A549 (cell line): ENCODE results near the gene SLC39A11. TPM values are rescaled to one million over a fixed set of nuclear protein-coding genes. Genes with fewer than 3 reads are reported as not detected.

Source experiments
- ATAC-seq, 2 experiments: fragments of 200-7000 bp in 1 of 2; fragments of >200 bp in 1 of 2; cut with Nextera tagmentation in 1 of 2; cut with Tn5 transposase in 1 of 2; 3 replicates each; pipeline versions ENCODE4 v1.8.0 to v1.9.1; 2018 to 2020; ENCODE audit warnings: mild to moderate bottlenecking in 1 of 2, moderate library complexity in 1 of 2
- CTCF ChIA-PET: fragments of 300-600 bp; sonication (Branson Sonifier 250); formaldehyde crosslinking; extraction: SDS; loops from one replicate; lab custom pipeline; 2021; ENCODE audit warnings: antibody characterized with exemption, inconsistent platforms; lab: Yijun Ruan, JAX
- POLR2A ChIA-PET: fragments of 350-600 bp; formaldehyde crosslinking; extraction: SDS; loops from one replicate; lab custom pipeline; 2021; ENCODE audit warnings: antibody characterized with exemption, inconsistent platforms; lab: Yijun Ruan, JAX
- DNase-seq, 2 experiments: peaks; one replicate each; pipeline versions ENCODE4 v3.0.0 to v3.0.0-alpha.2; 2011 to 2016; ENCODE audit warnings: low read depth in 1 of 2, low spot score in 1 of 2
- FAIRE-seq: peaks from 2 replicates; lab custom pipeline; 2011; peaks lifted over from hg19 to GRCh38; lab: Jason Lieb, UNC
- H3K27ac ChIP-seq, 2 experiments: fragments of >200 bp; sonication (Bioruptor Twin); formaldehyde crosslinking; 3 replicates each; pipeline ENCODE4 v1.5.1; 2016 to 2017
- H3K4me1 ChIP-seq: fragments of >200 bp; sonication (Bioruptor Twin); formaldehyde crosslinking; 3 replicates; pipeline ENCODE4 v1.6.1; 2016
- H3K4me2 ChIP-seq: fragments of >200 bp; sonication (Bioruptor Twin); formaldehyde crosslinking; 3 replicates; pipeline ENCODE4 v1.6.1; 2016
- H3K4me3 ChIP-seq: fragments of >200 bp; sonication (Bioruptor Twin); formaldehyde crosslinking; 3 replicates; pipeline ENCODE4 v1.5.1; 2016
- H3K9me3 ChIP-seq: fragments of >200 bp; sonication (Bioruptor Twin); formaldehyde crosslinking; 3 replicates; pipeline ENCODE4 v1.6.1; 2016
- BCL3 ChIP-seq: fragments of >200 bp; sonication (Bioruptor Twin); formaldehyde crosslinking; IDR thresholded peaks from 3 replicates; pipeline ENCODE4 v1.6.1; 2016
- CBX2 ChIP-seq: fragments of 200-600 bp; sonication (generic); IDR thresholded peaks from 2 replicates; pipeline ENCODE4 v1.6.1; 2016; ENCODE audit warnings: low read depth, mild to moderate bottlenecking, borderline replicate concordance
- CBX8 ChIP-seq: fragments of 200-600 bp; sonication (generic); IDR thresholded peaks from 2 replicates; pipeline ENCODE4 v1.6.1; 2016
- CEBPB ChIP-seq, 2 experiments: fragments of >200 bp in 1 of 2; sonication (Bioruptor Twin) in 1 of 2; formaldehyde crosslinking in 1 of 2; IDR thresholded peaks; 2 replicates each; pipeline ENCODE4 v1.6.1; 2012 to 2016
- EHF ChIP-seq: fragments of 250-450 bp; sonication (Bioruptor Pico); IDR thresholded peaks from 2 replicates; pipeline ENCODE4 v1.5.0; 2020; ENCODE audit warnings: mild to moderate bottlenecking
- EHMT2 ChIP-seq: fragments of 200-600 bp; sonication (generic); IDR thresholded peaks from 2 replicates; pipeline ENCODE4 v1.6.1; 2016; ENCODE audit warnings: antibody characterized with exemption, low read depth, mild to moderate bottlenecking, moderate library complexity
- FOSB ChIP-seq: fragments of 250-450 bp; sonication (Bioruptor Pico); IDR thresholded peaks from 2 replicates; pipeline ENCODE4 v1.5.0; 2020; ENCODE audit warnings: mild to moderate bottlenecking, moderate library complexity
- FOSL2 ChIP-seq, 2 experiments: fragments of 450-650 bp in 1 of 2; fragments of >200 bp in 1 of 2; sonication (Bioruptor Twin) in 1 of 2; formaldehyde crosslinking; IDR thresholded peaks; 2 replicates each; pipeline versions ENCODE4 v1.5.0 to v1.6.1; 2016 to 2020; ENCODE audit warnings: mild to moderate bottlenecking in 1 of 2, moderate library complexity in 1 of 2
- HDAC2 ChIP-seq: fragments of 200-600 bp; sonication (generic); IDR thresholded peaks from 2 replicates; pipeline ENCODE4 v1.6.1; 2016
- HEYL ChIP-seq: fragments of 250-450 bp; sonication (Bioruptor Pico); IDR thresholded peaks from 2 replicates; pipeline ENCODE4 v1.8.0; 2021; ENCODE audit warnings: mild to moderate bottlenecking, moderate library complexity
- HOXB5 ChIP-seq: fragments of 250-450 bp; sonication (Bioruptor Pico); IDR thresholded peaks from 2 replicates; pipeline ENCODE4 v1.5.0; 2020; ENCODE audit warnings: mild to moderate bottlenecking, moderate library complexity
- MAX ChIP-seq: IDR thresholded peaks from 2 replicates; pipeline ENCODE4 v1.6.1; 2012
- PHF8 ChIP-seq: fragments of 200-600 bp; sonication (generic); IDR thresholded peaks from 2 replicates; pipeline ENCODE4 v1.6.1; 2016; ENCODE audit warnings: low read depth, mild to moderate bottlenecking, antibody characterized with exemption, moderate library complexity, borderline replicate concordance
- POLR2AphosphoS2 ChIP-seq: conservative IDR thresholded peaks from 2 replicates; pipeline ENCODE4 v1.6.1; 2012; ENCODE audit warnings: low read length, improper control_type of control experiment, inconsistent platforms
- RARB ChIP-seq: fragments of 250-450 bp; sonication (Bioruptor Pico); IDR thresholded peaks from 2 replicates; pipeline ENCODE4 v1.8.0; 2021; ENCODE audit warnings: mild to moderate bottlenecking, moderate library complexity
- REST ChIP-seq: fragments of 200-600 bp; sonication (generic); IDR thresholded peaks from 2 replicates; pipeline ENCODE4 v1.6.1; 2016; ENCODE audit warnings: antibody characterized with exemption, mild to moderate bottlenecking, moderate library complexity
- RNF2 ChIP-seq: fragments of 200-600 bp; sonication (generic); IDR thresholded peaks from 2 replicates; pipeline ENCODE4 v1.6.1; 2016; ENCODE audit warnings: low read depth, mild to moderate bottlenecking, antibody characterized with exemption, moderate library complexity, borderline replicate concordance
- SMC3 ChIP-seq: fragments of >200 bp; sonication (Bioruptor Twin); formaldehyde crosslinking; IDR thresholded peaks from 3 replicates; pipeline ENCODE4 v1.6.1; 2018; ENCODE audit warnings: inconsistent platforms
- TFCP2L1 ChIP-seq: fragments of 250-450 bp; sonication (Bioruptor Pico); IDR thresholded peaks from 2 replicates; pipeline ENCODE4 v1.5.0; 2021; ENCODE audit warnings: mild to moderate bottlenecking
- ZNF302 ChIP-seq: fragments of 250-450 bp; sonication (Bioruptor Pico); IDR thresholded peaks from 2 replicates; pipeline ENCODE4 v1.9.0; 2021; ENCODE audit warnings: inconsistent platforms, mild to moderate bottlenecking, moderate library complexity
- WGBS: methylation state at CpG from one replicate; pipeline ENCODE4 v1.1.6; 2017; ENCODE audit errors: missing lambda C conversion rate; 5-methylcytosine and 5-hydroxymethylcytosine counted together
- polyA plus RNA-seq, 4 experiments: library from polyadenylated mRNA; depleted of rRNA in 3 of 4; stranded (reverse); fragments of >200 nt; fragmentation: RNase III in 1 of 4; extraction: RNeasy Plus Mini Kit Qiagen cat#74134 plus additional on column Dnase treatment in 1 of 4; gene quantifications; 2 replicates in 3 of 4; 3 replicates in 1 of 4; pipeline ENCODE4 v1.2.3, GENCODE V29; 2011 to 2017

The SLC39A11 gene
- polyA plus RNA-seq, 2 of the 4 experiments (the other 2 are of a cell fraction) = 18.4 to 25.2 TPM

GRCh38 chr17:72696156-72696555 is 396.3 kb downstream of the SLC39A11 start:
- no peak for FAIRE-seq
- ATAC-seq = no peak
- no peak for TF ChIP-seq TFCP2L1 (CRISPR knock-in tag)
- no peak for TF ChIP-seq EHMT2
- TF ChIP-seq CBX8 = no peak
- TF ChIP-seq PHF8 = no peak
- TF ChIP-seq CBX2 = no peak
- TF ChIP-seq RNF2 = no peak
- ChIA-PET POLR2A (no interaction called here), CTCF (interaction anchor here (1.1 to 22.2 kb wide), 3 partner anchors 10 to 135 kb away, joined by 3 to 240 read pairs (median 12); no protein-coding TSS in a partner anchor)
- no peak overlapping the region for H3K4me2 ChIP-seq
- H3K9me3 ChIP-seq = no peaks in the 10 kb centered on the region
- H3K4me1 ChIP-seq = peaks cover 51% of the 10 kb centered on the region
- no peak overlapping the region for H3K4me3 ChIP-seq
- no peak for DNase-seq
- peak overlapping the region in 1 of 2 experiments; percentile 10; a peak in 2 of 6 replicates for H3K27ac ChIP-seq
- 94% methylated on average over 9 of the region's 9 CpGs for WGBS

- WGBS = 91% methylated on average over 4 of the region's 4 CpGs
- no peaks in the 10 kb centered on the region for H3K9me3 ChIP-seq
- no peak overlapping the region for H3K4me3 ChIP-seq
- ChIA-PET POLR2A (no interaction called here), CTCF (interaction anchor here (0.6 to 22.2 kb wide), 5 partner anchors 10 to 676 kb away, joined by 3 to 240 read pairs (median 6); no protein-coding TSS in a partner anchor)
- ATAC-seq (no peak), DNase-seq (no peak), FAIRE-seq (no peak)
- peak overlapping the region in 1 of 2 experiments; percentile 94; a peak in 3 of 6 replicates for H3K27ac ChIP-seq
- TF ChIP-seq MAX = no peak
- no peak for TF ChIP-seq HDAC2
- no peak for TF ChIP-seq FOSL2 (IDR thresholded peaks at IDR 0.05)
- TF ChIP-seq FOSL2 (CRISPR knock-in tag; IDR thresholded peaks at IDR 0.05) = no peak
- TF ChIP-seq SMC3 = no peak
- no peak for TF ChIP-seq PHF8
- TF ChIP-seq RARB (CRISPR knock-in tag) = no peak
- TF ChIP-seq HOXB5 (CRISPR knock-in tag) = no peak
- no peak for TF ChIP-seq POLR2AphosphoS2
- TF ChIP-seq ZNF302 = no peak
- TF ChIP-seq BCL3 = no peak
- H3K4me2 ChIP-seq = no peak overlapping the region
- peaks cover 37% of the 10 kb centered on the region for H3K4me1 ChIP-seq
These were observed 398.5 kb downstream of the SLC39A11 start for GRCh38 chr17:72693956-72694355.

GRCh38 chr17:72693151-72693878 is 399.2 kb downstream of the SLC39A11 start:
- ATAC-seq (no peak), DNase-seq (no peak), FAIRE-seq (no peak)
- 97% methylated on average over 15 of the region's 15 CpGs for WGBS
- Histone ChIP-seq H3K4me1 (peaks cover 33% of the 10 kb centered on the region), H3K4me3 (no peak overlapping the region), H3K9me3 (no peaks in the 10 kb centered on the region), H3K27ac (peak overlapping the region; percentile 23 to 94; a peak in 3 of 6 replicates), H3K4me2 (no peak overlapping the region)
- POLR2A ChIA-PET = no interaction called here
- CTCF ChIA-PET = interaction anchor here (0.6 to 22.2 kb wide), 5 partner anchors 9 to 677 kb away, joined by 3 to 240 read pairs (median 6); no protein-coding TSS in a partner anchor
- no peak for TF ChIP-seq RARB (CRISPR knock-in tag)
- TF ChIP-seq CEBPB (IDR thresholded peaks at IDR 0.05) = 0 out of 4 replicates have a peak, but pooled peaks of 1 of the 2 experiments have one; percentile 8

- TF ChIP-seq FOSB (no peak), HEYL (CRISPR knock-in tag) (no peak), CBX8 (no peak), REST (no peak), CEBPB (IDR thresholded peaks at IDR 0.05) (no peak), EHF (no peak), SMC3 (no peak)
- Histone ChIP-seq H3K4me1 (peaks cover 27% of the 10 kb centered on the region), H3K9me3 (no peaks in the 10 kb centered on the region), H3K4me2 (no peak overlapping the region), H3K4me3 (no peak overlapping the region), H3K27ac (peak overlapping the region; percentile 23 to 94; a peak in 3 of 6 replicates)
- ChIA-PET POLR2A (no interaction called here), CTCF (interaction anchor here (0.7 to 22.2 kb wide), 4 partner anchors 15 to 132 kb away, joined by 3 to 240 read pairs (median 9); no protein-coding TSS in a partner anchor)
- no peak for ATAC-seq
- DNase-seq = no peak
- WGBS = 89% methylated on average over 2 of the region's 2 CpGs
- no peak for FAIRE-seq
These were observed 399.8 kb downstream of the SLC39A11 start for GRCh38 chr17:72692676-72693075.
